ENCODE measurements around the gene SORCS2. TPM values are rescaled to one million over a fixed set of nuclear protein-coding genes. Genes with fewer than 3 reads are reported as not detected.

SORCS2 gene
- polyA plus RNA-seq, 1 donor from 2014 or later = 1.0 TPM

DNA sequence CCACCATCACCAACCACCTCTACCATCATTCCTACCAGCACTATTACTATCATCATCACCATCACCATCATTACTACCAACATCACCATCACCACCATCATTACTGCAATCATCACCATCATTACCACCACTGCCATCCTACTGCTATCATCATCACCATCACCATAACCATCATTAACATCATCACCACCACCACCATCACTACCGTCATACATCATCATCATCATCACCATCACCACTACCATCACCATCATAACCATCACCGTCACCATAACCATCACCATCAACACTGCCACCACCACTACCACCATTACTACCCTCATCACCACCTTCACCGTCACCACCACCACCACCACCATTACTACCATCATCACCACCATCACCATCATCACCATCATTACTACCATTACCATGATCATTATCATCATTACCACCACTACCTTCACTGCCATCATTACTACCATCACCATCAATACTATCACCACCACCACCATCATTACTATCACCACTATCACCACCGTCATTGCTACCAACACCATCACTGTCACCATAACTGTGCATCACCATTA, 170.6 kb downstream of the SORCS2 start:
- no peaks in the 10 kb centered on the region for H3K9me3 ChIP-seq (ENCODE audit: low read length)
- H3K9ac ChIP-seq (ENCODE audit: low read length) = no peak overlapping the region
- H3K27ac ChIP-seq (ENCODE audit: low read length) = no peak overlapping the region
- H3K27me3 ChIP-seq (ENCODE audit: insufficient read depth, low read depth, low read length) = no peaks in the 10 kb centered on the region
- no peaks in the 10 kb centered on the region for H4K20me1 ChIP-seq (ENCODE audit: insufficient read depth)
- H3K4me3 ChIP-seq (ENCODE audit: low read length) = no peak overlapping the region
- no peaks in the 10 kb centered on the region for H3F3A ChIP-seq (ENCODE audit: insufficient read depth, low read length, poor library complexity, severe bottlenecking)
- H3K36me3 ChIP-seq (ENCODE audit: insufficient read depth, low read length) = no peaks in the 10 kb centered on the region
- H3K79me2 ChIP-seq (replicated peaks; ENCODE audit: insufficient read depth, low read length) = no peaks in the 10 kb centered on the region
- H3K9me2 ChIP-seq (ENCODE audit: insufficient read depth, low read length) = no peaks in the 10 kb centered on the region
- H2AFZ ChIP-seq (ENCODE audit: low read depth, low read length) = no peak overlapping the region
- TF ChIP-seq, protein P1, sequence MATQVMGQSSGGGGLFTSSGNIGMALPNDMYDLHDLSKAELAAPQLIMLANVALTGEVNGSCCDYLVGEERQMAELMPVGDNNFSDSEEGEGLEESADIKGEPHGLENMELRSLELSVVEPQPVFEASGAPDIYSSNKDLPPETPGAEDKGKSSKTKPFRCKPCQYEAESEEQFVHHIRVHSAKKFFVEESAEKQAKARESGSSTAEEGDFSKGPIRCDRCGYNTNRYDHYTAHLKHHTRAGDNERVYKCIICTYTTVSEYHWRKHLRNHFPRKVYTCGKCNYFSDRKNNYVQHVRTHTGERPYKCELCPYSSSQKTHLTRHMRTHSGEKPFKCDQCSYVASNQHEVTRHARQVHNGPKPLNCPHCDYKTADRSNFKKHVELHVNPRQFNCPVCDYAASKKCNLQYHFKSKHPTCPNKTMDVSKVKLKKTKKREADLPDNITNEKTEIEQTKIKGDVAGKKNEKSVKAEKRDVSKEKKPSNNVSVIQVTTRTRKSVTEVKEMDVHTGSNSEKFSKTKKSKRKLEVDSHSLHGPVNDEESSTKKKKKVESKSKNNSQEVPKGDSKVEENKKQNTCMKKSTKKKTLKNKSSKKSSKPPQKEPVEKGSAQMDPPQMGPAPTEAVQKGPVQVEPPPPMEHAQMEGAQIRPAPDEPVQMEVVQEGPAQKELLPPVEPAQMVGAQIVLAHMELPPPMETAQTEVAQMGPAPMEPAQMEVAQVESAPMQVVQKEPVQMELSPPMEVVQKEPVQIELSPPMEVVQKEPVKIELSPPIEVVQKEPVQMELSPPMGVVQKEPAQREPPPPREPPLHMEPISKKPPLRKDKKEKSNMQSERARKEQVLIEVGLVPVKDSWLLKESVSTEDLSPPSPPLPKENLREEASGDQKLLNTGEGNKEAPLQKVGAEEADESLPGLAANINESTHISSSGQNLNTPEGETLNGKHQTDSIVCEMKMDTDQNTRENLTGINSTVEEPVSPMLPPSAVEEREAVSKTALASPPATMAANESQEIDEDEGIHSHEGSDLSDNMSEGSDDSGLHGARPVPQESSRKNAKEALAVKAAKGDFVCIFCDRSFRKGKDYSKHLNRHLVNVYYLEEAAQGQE (IDR thresholded peaks at IDR 0.05; ENCODE audit: borderline replicate concordance) = no peak
- TF ChIP-seq, protein P2, sequence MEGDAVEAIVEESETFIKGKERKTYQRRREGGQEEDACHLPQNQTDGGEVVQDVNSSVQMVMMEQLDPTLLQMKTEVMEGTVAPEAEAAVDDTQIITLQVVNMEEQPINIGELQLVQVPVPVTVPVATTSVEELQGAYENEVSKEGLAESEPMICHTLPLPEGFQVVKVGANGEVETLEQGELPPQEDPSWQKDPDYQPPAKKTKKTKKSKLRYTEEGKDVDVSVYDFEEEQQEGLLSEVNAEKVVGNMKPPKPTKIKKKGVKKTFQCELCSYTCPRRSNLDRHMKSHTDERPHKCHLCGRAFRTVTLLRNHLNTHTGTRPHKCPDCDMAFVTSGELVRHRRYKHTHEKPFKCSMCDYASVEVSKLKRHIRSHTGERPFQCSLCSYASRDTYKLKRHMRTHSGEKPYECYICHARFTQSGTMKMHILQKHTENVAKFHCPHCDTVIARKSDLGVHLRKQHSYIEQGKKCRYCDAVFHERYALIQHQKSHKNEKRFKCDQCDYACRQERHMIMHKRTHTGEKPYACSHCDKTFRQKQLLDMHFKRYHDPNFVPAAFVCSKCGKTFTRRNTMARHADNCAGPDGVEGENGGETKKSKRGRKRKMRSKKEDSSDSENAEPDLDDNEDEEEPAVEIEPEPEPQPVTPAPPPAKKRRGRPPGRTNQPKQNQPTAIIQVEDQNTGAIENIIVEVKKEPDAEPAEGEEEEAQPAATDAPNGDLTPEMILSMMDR (IDR thresholded peaks at IDR 0.05; ENCODE audit: poor library complexity, severe bottlenecking) = no peak
- TF ChIP-seq EZH2 (IDR thresholded peaks at IDR 0.05; ENCODE audit: borderline replicate concordance, insufficient read depth, low read length, poor library complexity, severe bottlenecking) (no peak), POLR2AphosphoS5 (IDR thresholded peaks at IDR 0.05) (no peak), TAF1 (IDR thresholded peaks at IDR 0.05; ENCODE audit: low read depth) (no peak), SMC3 (conservative IDR thresholded peaks at IDR 0.05; ENCODE audit: poor library complexity) (no peak)
- H3K4me2 ChIP-seq (ENCODE audit: low read length) = no peak overlapping the region

DNA sequence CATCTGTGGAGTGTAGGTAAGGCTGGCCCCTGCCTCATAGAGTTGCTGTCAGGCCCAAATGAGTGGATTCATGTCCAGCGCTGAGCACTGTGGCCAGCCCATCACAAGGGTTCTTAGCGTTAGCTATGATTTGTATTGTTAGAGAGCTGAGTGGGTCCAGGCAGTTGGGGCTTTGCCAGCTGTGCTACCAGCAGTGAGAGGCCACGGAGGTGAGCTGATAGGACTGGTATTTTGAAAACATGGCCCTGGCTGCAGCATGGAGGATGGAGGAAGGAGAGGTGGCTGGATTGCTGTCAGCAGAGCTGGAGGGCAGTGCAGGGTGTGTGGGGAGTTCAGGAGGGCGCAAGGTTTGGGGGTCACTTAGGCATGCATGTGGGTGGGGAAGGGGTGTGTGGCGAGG, 172.6 kb downstream of the SORCS2 start:
- Histone ChIP-seq H3K9me3 (ENCODE audit: low read length) (no peaks in the 10 kb centered on the region), H3K9ac (ENCODE audit: low read length) (no peak overlapping the region), H3K4me2 (ENCODE audit: low read length) (no peak overlapping the region), H3K27ac (ENCODE audit: low read length) (no peak overlapping the region), H2AFZ (ENCODE audit: low read depth, low read length) (no peak overlapping the region), H3K27me3 (ENCODE audit: insufficient read depth, low read depth, low read length) (no peaks in the 10 kb centered on the region), H3K36me3 (ENCODE audit: insufficient read depth, low read length) (no peaks in the 10 kb centered on the region), H4K20me1 (ENCODE audit: insufficient read depth) (no peaks in the 10 kb centered on the region), H3F3A (ENCODE audit: insufficient read depth, low read length, poor library complexity, severe bottlenecking) (no peaks in the 10 kb centered on the region), H3K9me2 (ENCODE audit: insufficient read depth, low read length) (no peaks in the 10 kb centered on the region), H3K4me3 (ENCODE audit: low read length) (no peak overlapping the region), H3K79me2 (replicated peaks; ENCODE audit: insufficient read depth, low read length) (no peaks in the 10 kb centered on the region)
- TF ChIP-seq MXI1 (conservative IDR thresholded peaks at IDR 0.05; ENCODE audit: poor library complexity, severe bottlenecking) (no peak), EP300 (conservative IDR thresholded peaks at IDR 0.05; ENCODE audit: poor library complexity, severe bottlenecking) (no peak), SMC3 (conservative IDR thresholded peaks at IDR 0.05; ENCODE audit: poor library complexity) (no peak), EZH2 (IDR thresholded peaks at IDR 0.05; ENCODE audit: borderline replicate concordance, insufficient read depth, low read length, poor library complexity, severe bottlenecking) (no peak), TAF1 (IDR thresholded peaks at IDR 0.05; ENCODE audit: low read depth) (no peak), RAD21 (conservative IDR thresholded peaks at IDR 0.05) (no peak), POLR2AphosphoS5 (IDR thresholded peaks at IDR 0.05) (no peak)
- TF ChIP-seq, protein P2 (IDR thresholded peaks at IDR 0.05; ENCODE audit: poor library complexity, severe bottlenecking) = no peak
- TF ChIP-seq, protein P1 (IDR thresholded peaks at IDR 0.05; ENCODE audit: borderline replicate concordance) = no peak

Data from neural cell (in vitro differentiated cells).